Measurements from ENCODE around the gene PATJ. TPM values are rescaled to one million over a fixed set of nuclear protein-coding genes. Genes with fewer than 3 reads are reported as not detected.

Gene PATJ
- total RNA-seq, 1 experiment from 2014 or later = 47.3 TPM

DNA sequence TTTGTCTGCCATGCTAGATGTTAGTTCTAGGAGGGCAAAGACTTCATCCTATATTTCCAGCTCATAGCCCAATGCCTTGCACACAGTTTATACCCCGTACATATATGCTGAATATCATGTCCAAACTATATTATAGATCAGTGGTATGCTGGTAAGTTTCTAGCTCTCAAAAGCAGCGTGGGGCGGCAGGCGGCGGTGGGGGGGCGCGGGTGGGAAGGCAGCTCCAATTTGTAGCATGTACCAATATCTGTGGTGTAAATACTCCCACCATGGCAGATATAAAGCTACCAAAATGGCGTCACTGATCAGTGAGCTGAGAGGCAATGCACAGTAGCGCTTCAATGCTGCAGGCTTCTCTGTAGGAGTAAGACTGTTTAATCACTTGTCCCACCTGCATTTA is 77.1 kb downstream of the PATJ start:
- no peaks in the 10 kb centered on the region for H3K79me2 ChIP-seq (ENCODE audit: insufficient read depth, low read length)
- no peak overlapping the region for H3K4ac ChIP-seq (ENCODE audit: low read depth, low read length)
- no peak overlapping the region for H2BK15ac ChIP-seq (ENCODE audit: low read depth, low read length)
- no peak overlapping the region for H3K56ac ChIP-seq (ENCODE audit: insufficient read length, low read depth, low read length)
- no peak overlapping the region for H3K23ac ChIP-seq (ENCODE audit: insufficient read length, low read depth, low read length)
- Mint-ChIP-seq H3K36me3 (ENCODE audit: insufficient read depth in 1 of 3, low read depth in 3 of 3) (peaks cover 3 to 56% (median 37%) of the 10 kb centered on the region in 3 experiments; a peak in 6 of 7 replicates), H3K27me3 (ENCODE audit: low read depth) (no peaks in the 10 kb centered on the region), H3K4me1 (no peaks in the 10 kb centered on the region), H3K9me3 (no peaks in the 10 kb centered on the region), H3K27ac (peak overlapping the region in 1 of 3 experiments; percentile 5; a peak in 1 of 7 replicates), H3K4me3 (no peak overlapping the region)
- no peak overlapping the region for H2AK5ac ChIP-seq (ENCODE audit: insufficient read length, low read length)
- H2AFZ ChIP-seq (ENCODE audit: low read length) = no peak overlapping the region
- H4K8ac ChIP-seq (replicated peaks; ENCODE audit: insufficient read length, low read depth, low read length) = no peak overlapping the region
- H3K23me2 ChIP-seq (ENCODE audit: insufficient read length, low read depth, low read length, poor library complexity, severe bottlenecking) = no peaks in the 10 kb centered on the region
- H2BK120ac ChIP-seq (ENCODE audit: low read depth, low read length, poor library complexity, severe bottlenecking) = no peak overlapping the region
- no peak overlapping the region for H3K14ac ChIP-seq (ENCODE audit: insufficient read depth, low read length)
- DNase-seq = no peak
- H3K79me1 ChIP-seq (ENCODE audit: insufficient read depth, low read depth, low read length, poor library complexity, severe bottlenecking) = no peaks in the 10 kb centered on the region
- H3T11ph ChIP-seq (ENCODE audit: low read length) = no peak overlapping the region
- no peak overlapping the region for H3K27ac ChIP-seq (ENCODE audit: insufficient read length, low read depth, low read length)
- H4K20me1 ChIP-seq (ENCODE audit: control insufficient read depth, insufficient read depth, insufficient read length) = no peaks in the 10 kb centered on the region
- H3K18ac ChIP-seq (ENCODE audit: insufficient read length, low read depth, low read length) = no peak overlapping the region
- no peaks in the 10 kb centered on the region for H3K9me3 ChIP-seq (ENCODE audit: control insufficient read depth, low read depth, low read length)
- no peak overlapping the region for H2BK12ac ChIP-seq (ENCODE audit: insufficient read length, low read depth, low read length)
- WGBS (ENCODE audit: extremely low coverage, insufficient read length, low lambda C conversion rate) = no CpG with 5 or more reads among the region's 9 CpGs
- H3K4me2 ChIP-seq (ENCODE audit: insufficient read depth, insufficient read length, low read length) = no peak overlapping the region
- H2BK20ac ChIP-seq (ENCODE audit: low read depth, low read length, poor library complexity, severe bottlenecking) = no peak overlapping the region
- H4K91ac ChIP-seq (ENCODE audit: insufficient read length, low read depth, low read length) = no peak overlapping the region
- TF ChIP-seq, protein P1, sequence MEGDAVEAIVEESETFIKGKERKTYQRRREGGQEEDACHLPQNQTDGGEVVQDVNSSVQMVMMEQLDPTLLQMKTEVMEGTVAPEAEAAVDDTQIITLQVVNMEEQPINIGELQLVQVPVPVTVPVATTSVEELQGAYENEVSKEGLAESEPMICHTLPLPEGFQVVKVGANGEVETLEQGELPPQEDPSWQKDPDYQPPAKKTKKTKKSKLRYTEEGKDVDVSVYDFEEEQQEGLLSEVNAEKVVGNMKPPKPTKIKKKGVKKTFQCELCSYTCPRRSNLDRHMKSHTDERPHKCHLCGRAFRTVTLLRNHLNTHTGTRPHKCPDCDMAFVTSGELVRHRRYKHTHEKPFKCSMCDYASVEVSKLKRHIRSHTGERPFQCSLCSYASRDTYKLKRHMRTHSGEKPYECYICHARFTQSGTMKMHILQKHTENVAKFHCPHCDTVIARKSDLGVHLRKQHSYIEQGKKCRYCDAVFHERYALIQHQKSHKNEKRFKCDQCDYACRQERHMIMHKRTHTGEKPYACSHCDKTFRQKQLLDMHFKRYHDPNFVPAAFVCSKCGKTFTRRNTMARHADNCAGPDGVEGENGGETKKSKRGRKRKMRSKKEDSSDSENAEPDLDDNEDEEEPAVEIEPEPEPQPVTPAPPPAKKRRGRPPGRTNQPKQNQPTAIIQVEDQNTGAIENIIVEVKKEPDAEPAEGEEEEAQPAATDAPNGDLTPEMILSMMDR (conservative IDR thresholded peaks at IDR 0.05) = no peak
- H3K9ac ChIP-seq (ENCODE audit: extremely low read depth, insufficient read length, low read length) = no peak overlapping the region
- no peak overlapping the region for H4K5ac ChIP-seq (ENCODE audit: insufficient read length, low read depth, low read length)
- H2BK5ac ChIP-seq (ENCODE audit: insufficient read length, low read length) = no peak overlapping the region
- H3K4me1 ChIP-seq (ENCODE audit: insufficient read depth, low read length) = no peaks in the 10 kb centered on the region
- H3K27me3 ChIP-seq (ENCODE audit: insufficient read depth, low read length) = no peaks in the 10 kb centered on the region

Measured in H9 (cell line).